K562 (cell line): ENCODE results near the gene RPL36AL. TPM values are rescaled to one million over a fixed set of nuclear protein-coding genes. Genes with fewer than 3 reads are reported as not detected.

Experiments
- EP400 ChIP-seq: fragments of 450-650 bp; IDR thresholded peaks from 2 replicates; pipeline ENCODE4 v1.6.1; 2017; ENCODE audit warnings: antibody characterized with exemption, mild to moderate bottlenecking, moderate library complexity
- HMG20A ChIP-seq: fragments of 450-650 bp; formaldehyde crosslinking; conservative IDR thresholded peaks from 2 replicates; pipeline ENCODE4 v1.4.0; 2020; ENCODE audit warnings: mild to moderate bottlenecking, mixed read lengths
- MEIS2 ChIP-seq: fragments of 450-650 bp; IDR thresholded peaks from 2 replicates; pipeline ENCODE4 v1.6.1; 2014; ENCODE audit warnings: mild to moderate bottlenecking; ENCODE audit not compliant: partially characterized antibody
- MTA3 ChIP-seq: fragments of 450-650 bp; formaldehyde crosslinking; IDR thresholded peaks from 2 replicates; pipeline ENCODE4 v1.6.1; 2017; ENCODE audit warnings: mild to moderate bottlenecking, borderline replicate concordance
- NR4A1 ChIP-seq, 2 experiments: fragments of 250-450 bp in 1 of 2; fragments of 450-650 bp in 1 of 2; sonication (Bioruptor Pico) in 1 of 2; IDR thresholded peaks; 2 replicates each; pipeline versions ENCODE4 v1.4.0 to v1.6.1; 2016 to 2020; ENCODE audit warnings: mild to moderate bottlenecking in 2 of 2, missing compliant biosample characterization in 1 of 2, missing genetic modification characterization in 1 of 2, moderate library complexity in 1 of 2
- POLR2AphosphoS5 ChIP-seq: IDR thresholded peaks from 2 replicates; pipeline ENCODE4 v1.6.1; 2011; ENCODE audit warnings: mild to moderate bottlenecking, low read depth, low read length, moderate library complexity; ENCODE audit not compliant: control insufficient read depth, insufficient read depth
- REST ChIP-seq, 2 experiments: fragments of 450-650 bp; formaldehyde crosslinking in 1 of 2; IDR thresholded peaks; 2 replicates each; pipeline versions ENCODE4 v1.4.0 to v1.6.1; 2014 to 2020; ENCODE audit warnings: mild to moderate bottlenecking in 2 of 2, borderline replicate concordance in 1 of 2, low read depth in 1 of 2
- ZBTB2 ChIP-seq: fragments of 450-650 bp; IDR thresholded peaks from 2 replicates; pipeline ENCODE4 v1.6.1; 2016; ENCODE audit warnings: antibody characterized with exemption
- ZEB2 ChIP-seq: fragments of 450-650 bp; IDR thresholded peaks from 2 replicates; pipeline ENCODE4 v1.6.1; 2016
- ZFX ChIP-seq: sonication (generic); formaldehyde crosslinking; IDR thresholded peaks from 2 replicates; pipeline ENCODE4 v1.8.0; 2022; ENCODE audit warnings: mild to moderate bottlenecking, missing genetic modification reagents, moderate library complexity
- ZNF280A ChIP-seq: fragments of 450-650 bp; IDR thresholded peaks from 2 replicates; pipeline ENCODE4 v1.6.1; 2018; ENCODE audit warnings: mild to moderate bottlenecking, low read depth; ENCODE audit not compliant: partially characterized antibody
- ZNF449 ChIP-seq: fragments of 250-450 bp; sonication (Bioruptor Pico); IDR thresholded peaks from 2 replicates; pipeline ENCODE4 v1.8.0; 2022; ENCODE audit warnings: moderate library complexity, mild to moderate bottlenecking, inconsistent platforms
- polyA plus RNA-seq, 8 experiments: library from polyadenylated mRNA; depleted of rRNA in 4 of 8; stranded (reverse) in 5 of 8; unstranded in 3 of 8; fragments of >200 nt; fragmentation: Nextera tagmentation in 2 of 8; fragmentation: Illumina TruSeq in 1 of 8; extraction: Ambion mirVana in 2 of 8; extraction: Trizol in 1 of 8; gene quantifications; 2 replicates each; pipeline versions ENCODE4 v1.2.1 to v1.2.3, GENCODE V29; 2011 to 2014; ENCODE audit warnings: inconsistent platforms in 1 of 8, missing spikeins in 1 of 8
- total RNA-seq, 7 experiments: library from RNA; depleted of rRNA in 6 of 7; stranded (reverse); fragments of >200 nt in 6 of 7; fragmentation: Illumina TruSeq in 2 of 7; extraction: Trizol in 2 of 7; gene quantifications; 2 replicates each; pipeline versions ENCODE4 v1.2.1 to v1.2.3, GENCODE V29; 2011 to 2021; ENCODE audit warnings: low replicate concordance in 1 of 7

Gene RPL36AL
- total and polyA plus RNA-seq, 9 of the 15 experiments (the other 6 are each of a cell fraction or from before 2014, with no cell fraction given): 146 to 674 (median 360) TPM

GRCh38 chr14:49633640-49634546 lies 13.5 kb upstream of the RPL36AL start (continued):
- TF ChIP-seq REST (IDR thresholded peaks at IDR 0.05; ENCODE audit: borderline replicate concordance) (peak; percentile 54; the same call in 1 of the 2 replicates), REST (CRISPR knock-in tag; IDR thresholded peaks at IDR 0.05; ENCODE audit: low read depth) (no peak), ZNF280A (no peak), POLR2AphosphoS5 (peak; percentile 31), HMG20A (CRISPR knock-in tag) (no peak), MTA3 (peak; percentile 58), ZFX (CRISPR knock-in tag) (peak; percentile 81), NR4A1 (CRISPR knock-in tag; IDR thresholded peaks at IDR 0.05) (0 out of 2 replicates have a peak, but pooled peaks have one; percentile 23), NR4A1 (tag; IDR thresholded peaks at IDR 0.05) (no peak), ZBTB2 (peak; percentile 18; the same call in 1 of the 2 replicates), EP400 (peak; percentile 89), ZNF449 (CRISPR knock-in tag) (no peak), ZEB2 (no peak; the same call in 1 of the 2 replicates), MEIS2 (peak; percentile 14)
